Heart right ventricle (tissue), 16 donors: ENCODE results near the gene DERL2. TPM values are rescaled to one million over a fixed set of nuclear protein-coding genes. Genes with fewer than 3 reads are reported as not detected.

Experiments used
- ATAC-seq, 8 donors: fragments of 200-7000 bp; cut with Tn5 transposase; one replicate each; pipeline ENCODE4 v1.9.1; 2020; ENCODE audit warnings: mild to moderate bottlenecking in 8 of 8, moderate library complexity in 8 of 8, moderate number of reproducible peaks in 1 of 8
- DNase-seq, 2 donors: peaks; one replicate each; pipeline ENCODE4 v3.0.0-alpha.2; 2020
- H3K27ac ChIP-seq, 10 donors: fragments of 200-600 bp; sonication (generic) in 2 of 10; one replicate each; pipeline versions ENCODE4 v1.5.0 to v1.8.0; 2020 to 2022; ENCODE audit warnings: mild to moderate bottlenecking in 3 of 10
- H3K27me3 ChIP-seq, 7 donors: fragments of 200-600 bp; one replicate each; pipeline ENCODE4 v1.8.0; 2021 to 2022; ENCODE audit warnings: mild to moderate bottlenecking in 2 of 7
- H3K36me3 ChIP-seq, 9 donors: fragments of 200-600 bp; sonication (generic) in 1 of 9; one replicate each; pipeline versions ENCODE4 v1.5.0 to v1.8.0; 2020 to 2022; ENCODE audit warnings: mild to moderate bottlenecking in 2 of 9
- H3K4me1 ChIP-seq, 9 donors: fragments of 200-600 bp; sonication (generic) in 1 of 9; one replicate each; pipeline versions ENCODE4 v1.5.0 to v1.8.0; 2020 to 2022; ENCODE audit warnings: mild to moderate bottlenecking in 4 of 9
- H3K4me3 ChIP-seq, 10 donors: fragments of 200-600 bp; sonication (generic) in 2 of 10; one replicate each; pipeline versions ENCODE4 v1.5.0 to v1.8.0; 2020 to 2022; ENCODE audit warnings: mild to moderate bottlenecking in 7 of 10, moderate library complexity in 2 of 10
- H3K9me3 ChIP-seq, 11 donors: fragments of 200-600 bp in 10 of 11; sonication (generic) in 2 of 11; one replicate each; pipeline versions ENCODE4 v1.5.0 to v1.8.0; 2013 to 2022; ENCODE audit warnings: mild to moderate bottlenecking in 2 of 11, control low read depth in 1 of 11, moderate library complexity in 1 of 11
- CTCF ChIP-seq, 9 donors: fragments of 200-600 bp; sonication (generic) in 2 of 9; IDR thresholded peaks; one replicate each; pipeline versions ENCODE4 v1.5.0 to v1.8.0; 2021 to 2022; ENCODE audit warnings: antibody characterized with exemption in 9 of 9, mild to moderate bottlenecking in 5 of 9, moderate library complexity in 1 of 9
- WGBS, 2 donors: extraction: QIAGEN DNeasy Blood & Tissue Kit; methylation state at CpG; one replicate each; pipeline ENCODE4 v1.1.7; 2013; ENCODE audit warnings: inconsistent platforms in 1 of 2; 5-methylcytosine and 5-hydroxymethylcytosine counted together
- intact Hi-C, 10 donors: fragments of 100-400 bp; cut with DNase I; formaldehyde crosslinking; loops; one replicate each; pipeline versions ENCODE4 v1.11.1 to v1.14.2; 2022
- polyA plus RNA-seq, 2 donors: library from polyadenylated mRNA; stranded (reverse); fragments of 200-250 nt; gene quantifications; one replicate each; pipeline ENCODE4 v1.2.3, GENCODE V29; 2013
- total RNA-seq, 10 donors: library from RNA; stranded (reverse); fragmentation: NEBNext Ultra II Directional in 3 of 10; extraction: Animal tissue kit (Norgen Biotek cat#: 25700) in 3 of 10; gene quantifications; one replicate each; pipeline versions ENCODE4 v1.2.1 to v1.2.4, GENCODE V29; 2021 to 2023
- donor health status: Arrhythmogenic right ventricular cardiomyopathy.
- donor health status: ischemic (EF 13 %, LVEDD 7.1; RV severe dilation, severe dysfunction).
- donor health status: healthy with polysubstance abuse.
- donor health status: DM: no; HTN: yes; CAD: no.
- donor health status: DM: no; HTN: no; CAD: no.
- donor health status: ischemic (EF 25% LVEDD 6.9; RV normal size, moderate dysfunction).
- donor health status: ischemic (EF 25% LVEDD 5.7; RV mildly dilated, moderate dysfunction).
- donor health status: healthy.
- donor health status: DM: yes; HTN: yes; CAD: no.
- donor health status: Ischemic cardiomyopathy.
- donor health status: ischemic (EF 35%, LVEDD 5.7; RV mildly dilated, moderate dysfunction).
- donor health status: nonischemic (EF 11% LVEDD 7.7; RV severe dilation, severe dysfunction).
- donor health status: DM: yes; HTN: yes; CAD: no.
- donor health status: PGD.
- donor health status: ischemic (EF 29% LVEDD 5.4; RV normal size, mild dysfunction).
- donor health status: nonischemic (EF 23%, LVEDD 6.1; RV moderate dilation, normal function).

DERL2 gene
- total and polyA plus RNA-seq, 12 donors = 18.4 to 57.2 (median 27.7) TPM

- ATAC-seq (no peak), DNase-seq (no peak)
- Histone ChIP-seq H3K27ac (no peak overlapping the region), H3K27me3 (no peaks in the 10 kb centered on the region), H3K4me3 (no peak overlapping the region), H3K36me3 (peaks cover 4 to 89% (median 49%) of the 10 kb centered on the region in 9 donors), H3K9me3 (peaks cover 0 to 4% (median 0%) of the 10 kb centered on the region in 11 donors), H3K4me1 (peaks cover 0 to 27% (median 14%) of the 10 kb centered on the region in 9 donors)
- 86 to 92% methylated on average over 6 of the region's 6 CpGs for WGBS, 2 donors
- no peak for TF ChIP-seq CTCF (IDR thresholded peaks at IDR 0.05)
- intact Hi-C loops = no loop called here
These were observed 5.0 kb downstream of the DERL2 start for GRCh38 chr17:5480962-5481361.

GRCh38 chr17:5478992-5479391 is 7.0 kb downstream of the DERL2 start:
- 91 to 97% methylated on average over 4 of the region's 4 CpGs for WGBS, 2 donors
- intact Hi-C loops = no loop called here

GRCh38 chr17:5473906-5474305 is 12.1 kb downstream of the DERL2 start:
- H3K4me1 ChIP-seq = peaks cover 0 to 7% (median 4%) of the 10 kb centered on the region in 9 donors
- H3K36me3 ChIP-seq = peaks cover 4 to 81% (median 45%) of the 10 kb centered on the region in 9 donors
- H3K27ac ChIP-seq = no peak overlapping the region
- intact Hi-C loops = no loop called here
- TF ChIP-seq CTCF (IDR thresholded peaks at IDR 0.05) = no peak
- 92 to 93% methylated on average over 2 of the region's 2 CpGs for WGBS, 2 donors
- H3K4me3 ChIP-seq = no peak overlapping the region
- H3K27me3 ChIP-seq = no peaks in the 10 kb centered on the region
- DNase-seq (no peak), ATAC-seq (no peak)
- peaks cover 0 to 4% (median 0%) of the 10 kb centered on the region in 11 donors for H3K9me3 ChIP-seq

More at GRCh38 chr17:5478992-5479391, 7.0 kb downstream of the DERL2 start:
- ATAC-seq = no peak
- peaks cover 0 to 10% (median 0%) of the 10 kb centered on the region in 9 donors for H3K4me1 ChIP-seq
- no peaks in the 10 kb centered on the region for H3K27me3 ChIP-seq
- H3K36me3 ChIP-seq = peaks cover 4 to 100% (median 50%) of the 10 kb centered on the region in 9 donors
- H3K9me3 ChIP-seq = peaks cover 0 to 4% (median 0%) of the 10 kb centered on the region in 11 donors
- H3K4me3 ChIP-seq = no peak overlapping the region
- DNase-seq = no peak
- no peak overlapping the region for H3K27ac ChIP-seq
- no peak for TF ChIP-seq CTCF (IDR thresholded peaks at IDR 0.05)

- H3K9me3 ChIP-seq = no peaks in the 10 kb centered on the region
- H3K4me1 ChIP-seq = peaks cover 0 to 13% (median 10%) of the 10 kb centered on the region in 9 donors
- H3K4me3 ChIP-seq = no peak overlapping the region
- ATAC-seq (no peak), DNase-seq (no peak)
- H3K27ac ChIP-seq = no peak overlapping the region
- TF ChIP-seq CTCF (IDR thresholded peaks at IDR 0.05) = no peak
- H3K36me3 ChIP-seq = peaks cover 0 to 68% (median 33%) of the 10 kb centered on the region in 9 donors
- intact Hi-C loops = no loop called here
- H3K27me3 ChIP-seq = no peaks in the 10 kb centered on the region
- WGBS, 2 donors = 87 to 92% methylated on average over 3 of the region's 3 CpGs
These were observed 13.5 kb downstream of the DERL2 start for GRCh38 chr17:5472511-5472910.
